IMR-90 (cell line): ENCODE measurements around the gene STIM1. TPM values are rescaled to one million over a fixed set of nuclear protein-coding genes. Genes with fewer than 3 reads are reported as not detected.

Experiments
- ATAC-seq: fragments of 200-7000 bp; cut with Tn5 transposase; 2 replicates; pipeline ENCODE4 v1.9.1; 2020; ENCODE audit warnings: low read depth, mild to moderate bottlenecking, moderate library complexity
- BruUV-seq: library from RNA; stranded (reverse); fragments of 400-500 nt; replicated peaks from 2 replicates; lab custom pipeline; 2021; lab: Mats Ljungman, UMichigan
- CTCF ChIA-PET: fragments of 300-600 bp; formaldehyde crosslinking; extraction: SDS; loops from one replicate; lab custom pipeline; 2021; ENCODE audit warnings: antibody characterized with exemption; lab: Yijun Ruan, JAX
- POLR2A ChIA-PET: fragments of 300-600 bp; sonication (Branson Sonifier 250); formaldehyde crosslinking; loops from one replicate; lab custom pipeline; 2022; ENCODE audit warnings: antibody characterized with exemption; ENCODE audit not compliant: unreplicated experiment; lab: Charles Lee
- DNase-seq: peaks from one replicate; pipeline ENCODE4 v3.0.0; 2013
- H2AFZ ChIP-seq: replicated peaks from 2 replicates; pipeline ENCODE3; 2013; ENCODE audit warnings: low read length, mild to moderate bottlenecking; ENCODE audit not compliant: poor library complexity
- H2AK5ac ChIP-seq: 2 replicates; pipeline ENCODE4 v1.6.1; 2013; ENCODE audit warnings: low read depth, low read length, inconsistent platforms
- H2AK9ac ChIP-seq: replicated peaks from 2 replicates; pipeline ENCODE3; 2013; ENCODE audit warnings: mild to moderate bottlenecking, low read depth, low read length, moderate library complexity; ENCODE audit not compliant: poor library complexity
- H2BK120ac ChIP-seq: 2 replicates; pipeline ENCODE4 v1.6.1; 2013; ENCODE audit warnings: low read depth, low read length, inconsistent platforms
- H2BK15ac ChIP-seq: 3 replicates; pipeline ENCODE4 v1.6.1; 2013; ENCODE audit warnings: low read depth, low read length, inconsistent platforms
- H2BK20ac ChIP-seq: 2 replicates; pipeline ENCODE4 v1.6.1; 2013; ENCODE audit warnings: low read depth, mild to moderate bottlenecking, inconsistent platforms, low read length, moderate library complexity
- H2BK5ac ChIP-seq: 2 replicates; pipeline ENCODE4 v1.6.1; 2013; ENCODE audit warnings: mild to moderate bottlenecking, low read depth, low read length, inconsistent platforms; ENCODE audit not compliant: poor library complexity, severe bottlenecking
- H3K14ac ChIP-seq: replicated peaks from 2 replicates; pipeline ENCODE4 v1.6.1; 2013; ENCODE audit warnings: low read depth, low read length, inconsistent platforms
- H3K18ac ChIP-seq: 2 replicates; pipeline ENCODE4 v1.6.1; 2013; ENCODE audit warnings: low read depth, low read length, control low read depth
- H3K23ac ChIP-seq: 2 replicates; pipeline ENCODE4 v1.6.1; 2013; ENCODE audit warnings: low read depth, low read length, inconsistent platforms
- H3K27ac ChIP-seq: 2 replicates; pipeline ENCODE4 v1.5.1; 2013; ENCODE audit warnings: mild to moderate bottlenecking, control low read depth, low read length; ENCODE audit not compliant: insufficient read depth
- H3K27me3 ChIP-seq: 2 replicates; pipeline ENCODE4 v1.6.1; 2013; ENCODE audit warnings: low read length; ENCODE audit not compliant: control insufficient read depth, insufficient read depth
- H3K36me3 ChIP-seq: 2 replicates; pipeline ENCODE4 v1.6.1; 2013; ENCODE audit warnings: low read length, mixed read lengths; ENCODE audit not compliant: control insufficient read depth, insufficient read depth
- H3K4ac ChIP-seq: 2 replicates; pipeline ENCODE4 v1.6.1; 2013; ENCODE audit warnings: low read depth, low read length, inconsistent platforms
- H3K4me1 ChIP-seq: 2 replicates; pipeline ENCODE4 v1.6.1; 2013; ENCODE audit warnings: low read length, mixed read lengths; ENCODE audit not compliant: control insufficient read depth, insufficient read depth
- H3K4me2 ChIP-seq: 2 replicates; pipeline ENCODE4 v1.6.1; 2013; ENCODE audit warnings: low read depth, mild to moderate bottlenecking, control low read depth, low read length, moderate library complexity
- H3K4me3 ChIP-seq: 2 replicates; pipeline ENCODE4 v1.5.1; 2013; ENCODE audit warnings: low read depth, mild to moderate bottlenecking, control low read depth, low read length, moderate library complexity; ENCODE audit not compliant: insufficient read depth
- H3K56ac ChIP-seq: 2 replicates; pipeline ENCODE4 v1.6.1; 2013; ENCODE audit warnings: low read length, inconsistent platforms; ENCODE audit not compliant: insufficient read depth; ENCODE audit errors: extremely low read depth
- H3K79me1 ChIP-seq, 2 experiments: 2 replicates each; pipeline ENCODE4 v1.6.1; 2013; ENCODE audit warnings: low read length in 2 of 2, inconsistent platforms in 1 of 2, low read depth in 1 of 2
- H3K9ac ChIP-seq: 2 replicates; pipeline ENCODE4 v1.6.1; 2013; ENCODE audit warnings: low read depth, low read length, control low read depth
- H3K9me1 ChIP-seq: 2 replicates; pipeline ENCODE4 v1.6.1; 2013; ENCODE audit warnings: low read length, inconsistent platforms; ENCODE audit not compliant: insufficient read depth
- H3K9me3 ChIP-seq: 2 replicates; pipeline ENCODE4 v1.6.1; 2013; ENCODE audit warnings: low read length; ENCODE audit not compliant: control insufficient read depth, insufficient read depth
- H4K20me1 ChIP-seq: 2 replicates; pipeline ENCODE4 v1.6.1; 2013; ENCODE audit warnings: low read length, inconsistent platforms; ENCODE audit not compliant: insufficient read depth
- H4K5ac ChIP-seq: 2 replicates; pipeline ENCODE4 v1.6.1; 2013; ENCODE audit warnings: mild to moderate bottlenecking, low read depth, low read length, control low read depth
- H4K8ac ChIP-seq, 2 experiments: 2 replicates each; pipeline ENCODE4 v1.6.1; 2013; ENCODE audit warnings: low read depth in 2 of 2, low read length in 2 of 2, control low read depth in 1 of 2, inconsistent platforms in 1 of 2
- H4K91ac ChIP-seq: 2 replicates; pipeline ENCODE4 v1.6.1; 2013; ENCODE audit warnings: low read depth, low read length, inconsistent platforms; ENCODE audit not compliant: insufficient read depth
- BHLHE40 ChIP-seq: fragments of 150-350 bp; IDR thresholded peaks from 2 replicates; pipeline ENCODE4 v1.6.1; 2016; ENCODE audit warnings: mild to moderate bottlenecking, low read depth, low read length
- CEBPB ChIP-seq: IDR thresholded peaks from 2 replicates; pipeline ENCODE4 v1.6.1; 2012; ENCODE audit warnings: low read depth, low read length, improper control_type of control experiment
- CHD1 ChIP-seq: IDR thresholded peaks from 2 replicates; pipeline ENCODE4 v1.6.1; 2012; ENCODE audit warnings: low read depth, low read length, improper control_type of control experiment
- CTCF ChIP-seq: conservative IDR thresholded peaks from 2 replicates; pipeline ENCODE4 v1.5.1; 2012; ENCODE audit warnings: mild to moderate bottlenecking, low read depth, low read length, improper control_type of control experiment
- ELK1 ChIP-seq: fragments of 150-350 bp; IDR thresholded peaks from 2 replicates; pipeline ENCODE4 v1.6.1; 2016; ENCODE audit warnings: low read depth, mild to moderate bottlenecking, low read length, moderate library complexity, borderline replicate concordance
- FOS ChIP-seq: fragments of 150-350 bp; IDR thresholded peaks from 2 replicates; pipeline ENCODE4 v1.6.1; 2016; ENCODE audit warnings: low read depth, low read length
- MAFK ChIP-seq: IDR thresholded peaks from 2 replicates; pipeline ENCODE4 v1.6.1; 2012; ENCODE audit warnings: low read depth, low read length, improper control_type of control experiment
- MAZ ChIP-seq: IDR thresholded peaks from 2 replicates; pipeline ENCODE4 v1.6.1; 2012; ENCODE audit warnings: low read depth, mild to moderate bottlenecking, low read length, improper control_type of control experiment, moderate library complexity, borderline replicate concordance
- MXI1 ChIP-seq: IDR thresholded peaks from 2 replicates; pipeline ENCODE4 v1.6.1; 2012; ENCODE audit warnings: low read depth, mild to moderate bottlenecking, low read length, moderate library complexity, borderline replicate concordance
- NFE2L2 ChIP-seq: fragments of 150-350 bp; IDR thresholded peaks from 2 replicates; pipeline ENCODE4 v1.6.1; 2016; ENCODE audit warnings: low read depth, mild to moderate bottlenecking, low read length
- POLR2A ChIP-seq: IDR thresholded peaks from 2 replicates; pipeline ENCODE4 v1.6.1; 2012; ENCODE audit warnings: mild to moderate bottlenecking, low read depth, low read length
- RAD21 ChIP-seq: IDR thresholded peaks from 2 replicates; pipeline ENCODE4 v1.6.1; 2012; ENCODE audit warnings: low read length, improper control_type of control experiment
- RCOR1 ChIP-seq: IDR thresholded peaks from 2 replicates; pipeline ENCODE4 v1.6.1; 2012; ENCODE audit warnings: mild to moderate bottlenecking, low read length, improper control_type of control experiment; ENCODE audit not compliant: insufficient replicate concordance
- RFX5 ChIP-seq: IDR thresholded peaks from 2 replicates; pipeline ENCODE4 v1.8.0; 2012; ENCODE audit warnings: low read depth, mild to moderate bottlenecking, low read length, moderate library complexity
- SMC3 ChIP-seq: fragments of 150-350 bp; IDR thresholded peaks from 2 replicates; pipeline ENCODE4 v1.6.1; 2016; ENCODE audit warnings: low read depth, mild to moderate bottlenecking, antibody characterized with exemption, low read length, moderate library complexity
- USF2 ChIP-seq: fragments of 150-350 bp; IDR thresholded peaks from 2 replicates; pipeline ENCODE4 v1.6.1; 2017; ENCODE audit warnings: mild to moderate bottlenecking, antibody characterized with exemption, low read length, low read depth
- WGBS, 2 experiments: methylation state at CpG; one replicate each; pipeline versions ENCODE4 v1.1.5 to v1.1.7; 2013; ENCODE audit warnings: missing lambda C conversion rate in 2 of 2; ENCODE audit not compliant: insufficient read length in 1 of 2; ENCODE audit errors: extremely low coverage in 2 of 2; 5-methylcytosine and 5-hydroxymethylcytosine counted together
- dilution Hi-C: fragments of 300-500 bp; cut with HindIII; formaldehyde crosslinking; loops from one replicate; pipeline ENCODE4 v1.14.3; 2018; ENCODE audit warnings: low sequenced_read_pairs; ENCODE audit not compliant: unreplicated experiment
- in situ Hi-C: fragments of 300-500 bp; cut with MboI; formaldehyde crosslinking; loops from 3 replicates; pipeline ENCODE4 v1.14.3; 2019; ENCODE audit warnings: low sequenced_read_pairs, inconsistent platforms, mixed read lengths
- intact Hi-C: fragments of 100-400 bp; cut with micrococcal nuclease; formaldehyde crosslinking; loops from 2 replicates; pipeline ENCODE4 v1.10.0; 2022
- polyA plus RNA-seq, 3 experiments: library from polyadenylated mRNA; depleted of rRNA; stranded (reverse); fragments of >200 nt; gene quantifications; 2 replicates each; pipeline ENCODE4 v1.2.3, GENCODE V29; 2012; ENCODE audit warnings: low replicate concordance in 1 of 3
- total RNA-seq: library from RNA; depleted of rRNA; stranded (reverse); fragments of >200 nt; gene quantifications from 2 replicates; pipeline ENCODE4 v1.2.3, GENCODE V29; 2012

The STIM1 gene
- total and polyA plus RNA-seq, 2 of the 4 experiments (the other 2 are of a cell fraction): 17.9 to 23.0 TPM

GRCh38 chr11:3817181-3817800 lies 38.2 kb upstream of the STIM1 start:
- H3K4ac ChIP-seq: no peak overlapping the region
- intact Hi-C loops: no loop called here
- in situ Hi-C loops: no loop called here
- 0 out of 2 replicates have a peak, but pooled peaks cover 2% of the 10 kb centered on the region for H3K4me1 ChIP-seq
- 96% methylated on average over 7 of the region's 10 CpGs; no CpG with 5 or more reads in 1 of the 2 experiments for WGBS, 2 experiments
- H4K20me1 ChIP-seq: no peaks in the 10 kb centered on the region; the same call in 1 of the 2 replicates
- H2BK5ac ChIP-seq: no peak overlapping the region
- no peak overlapping the region for H3K27ac ChIP-seq
- H3K56ac ChIP-seq: no peak overlapping the region
- H3K4me2 ChIP-seq: no peak overlapping the region
- H2AK5ac ChIP-seq: no peak overlapping the region
- no peak overlapping the region for H3K23ac ChIP-seq
- TF ChIP-seq RFX5 (no peak), NFE2L2 (no peak), POLR2A (no peak), SMC3 (no peak), MAZ (no peak), FOS (no peak), MXI1 (no peak), CEBPB (no peak), USF2 (no peak), CTCF (no peak), RAD21 (no peak), CHD1 (no peak), BHLHE40 (no peak), ELK1 (no peak), MAFK (no peak), RCOR1 (no peak)
- no peak overlapping the region for H4K5ac ChIP-seq
- no peak overlapping the region for H3K18ac ChIP-seq
- no peak overlapping the region for H4K91ac ChIP-seq
- no peak overlapping the region for H2BK120ac ChIP-seq
- no peaks in the 10 kb centered on the region for H3K9me1 ChIP-seq
- no TSS peak for BruUV-seq
- H2AK9ac ChIP-seq: no peak overlapping the region
- dilution Hi-C loops: no loop called here
- no peak overlapping the region for H2AFZ ChIP-seq
- no peak overlapping the region for H3K4me3 ChIP-seq
- no peaks in the 10 kb centered on the region for H3K9me3 ChIP-seq
- no peaks in the 10 kb centered on the region; a peak in 1 of 4 replicates for H3K79me1 ChIP-seq
- ChIA-PET CTCF (interaction anchor here (1.3 kb wide), 1 partner anchor 9 kb away, joined by 3 read pairs; the partner anchor contains the start of gene PGAP2), POLR2A (no interaction called here)
- H3K36me3 ChIP-seq: peaks cover 3% of the 10 kb centered on the region
- H3K27me3 ChIP-seq: no peaks in the 10 kb centered on the region
- ATAC-seq: no peak
- H2BK15ac ChIP-seq: no peak overlapping the region
- no peak overlapping the region for H2BK20ac ChIP-seq
- no peak overlapping the region for H3K9ac ChIP-seq
- no peak overlapping the region for H4K8ac ChIP-seq
- no peak for DNase-seq
- H3K14ac ChIP-seq: no peak overlapping the region
